ENCODE data around the gene SUCNR1.

- TF ChIP-seq GATA2 (IDR thresholded peaks at IDR 0.05; ENCODE audit: low read depth, low read length): no peak
- no peak for TF ChIP-seq GATA3 (IDR thresholded peaks at IDR 0.05; ENCODE audit: low read depth, low read length)
Measured at GRCh38 chr3:151903501-151903991, 30.1 kb downstream of the SUCNR1 start.
